ENCODE results near the gene PCNT. TPM values are rescaled to one million over a fixed set of nuclear protein-coding genes. Genes with fewer than 3 reads are reported as not detected.

PCNT gene
- total and polyA plus RNA-seq, 9 of the 15 experiments (the other 6 are each of a cell fraction or from before 2014, with no cell fraction given) = 9.1 to 53.5 (median 31.3) TPM

- DNase-seq (ENCODE audit: extremely low read depth in 1 of 4, low spot score in 3 of 4) = no peak
- ChIA-PET POLR2A (interaction anchor here (0.6 to 3.6 kb wide), 7 partner anchors 11 to 330 kb away, joined by 3 to 15 read pairs (median 4); partner anchors contain the start of gene DIP2A), CTCF (ENCODE audit: low intra/inter-chr PET ratio) (no interaction called here)
- ATAC-seq = peak; percentile 86
- Histone ChIP-seq H3K79me2 (ENCODE audit: control insufficient read depth, insufficient read depth, low read length) (peaks cover 14% of the 10 kb centered on the region; the same call in 1 of the 3 replicates), H4K20me1 (replicated peaks; ENCODE audit: control insufficient read depth, insufficient read depth, low read length) (no peaks in the 10 kb centered on the region), H2AFZ (ENCODE audit: low read depth, low read length) (no peak overlapping the region), H3K36me3 (ENCODE audit: control insufficient read depth, insufficient read depth, low read length) (peaks cover 26% of the 10 kb centered on the region; the same call in 1 of the 3 replicates), H3K9ac (ENCODE audit: insufficient read depth in 1 of 2, low read depth in 2 of 2, low read length in 2 of 2) (no peak overlapping the region), H3K27me3 (ENCODE audit: control insufficient read depth in 2 of 2, insufficient read depth in 2 of 2, low read length in 2 of 2) (no peaks in the 10 kb centered on the region), H3K9me3 (replicated peaks; ENCODE audit: control insufficient read depth, insufficient read depth, low read depth, low read length) (no peaks in the 10 kb centered on the region), H3K9me1 (ENCODE audit: control insufficient read depth, insufficient read depth, low read length) (no peaks in the 10 kb centered on the region), H3K4me1 (replicated peaks in 1 of 2; ENCODE audit: control insufficient read depth in 2 of 2, insufficient read depth in 2 of 2, low read length in 2 of 2) (peaks cover 3 to 7% of the 10 kb centered on the region in 2 experiments; a peak in 1 of 5 replicates), H3K4me2 (ENCODE audit: insufficient read depth, low read length) (no peak overlapping the region), H3K4me3 (no peak overlapping the region), H3K27ac (ENCODE audit: extremely low read depth, low read depth, low read length) (no peak overlapping the region)
- FAIRE-seq = no peak
- TF ChIP-seq KLF10 (CRISPR knock-in tag; IDR thresholded peaks at IDR 0.05) (no peak), NFIC (IDR thresholded peaks at IDR 0.05) (peak; percentile 28; the same call in 1 of the 2 replicates), HOMEZ (CRISPR knock-in tag; IDR thresholded peaks at IDR 0.05) (no peak), NR4A1 (CRISPR knock-in tag; IDR thresholded peaks at IDR 0.05) (no peak), NR4A1 (tag; IDR thresholded peaks at IDR 0.05) (no peak)
- BruUV-seq (replicated peaks) = no TSS peak
- 36% methylated on average over 6 of the region's 6 CpGs for WGBS (ENCODE audit: insufficient coverage, low coverage, missing lambda C conversion rate)
- intact Hi-C loops (cut with micrococcal nuclease) (no loop called here), in situ Hi-C loops (cut with MboI) (no loop called here)
These were observed 159.6 kb downstream of the PCNT start for GRCh38 chr21:46483300-46484295.
